GM13976 (cell line): Measurements from ENCODE around the gene ZNF620.

Experiments used
- DNase-seq: peaks from one replicate; pipeline ENCODE4 v3.0.0; 2012; ENCODE audit warnings: low spot score
- in situ Hi-C: fragments of 300-500 bp; cut with MboI; formaldehyde crosslinking; loops from one replicate; pipeline ENCODE4 v1.12.0; 2022; ENCODE audit warnings: low sequenced_read_pairs, mixed read lengths, inconsistent platforms; ENCODE audit not compliant: unreplicated experiment
- TF ChIP-seq, protein P1 (sequence below): IDR thresholded peaks from 2 replicates; pipeline ENCODE4 v1.5.1; 2012; ENCODE audit warnings: borderline replicate concordance, mild to moderate bottlenecking; ENCODE audit not compliant: insufficient read depth; ENCODE audit errors: extremely low read depth, missing control alignments, control extremely low read depth

ZNF620 gene

GRCh38 chr3:40523781-40524180 lies 17.9 kb downstream of the ZNF620 start:
- TF ChIP-seq, protein P1, sequence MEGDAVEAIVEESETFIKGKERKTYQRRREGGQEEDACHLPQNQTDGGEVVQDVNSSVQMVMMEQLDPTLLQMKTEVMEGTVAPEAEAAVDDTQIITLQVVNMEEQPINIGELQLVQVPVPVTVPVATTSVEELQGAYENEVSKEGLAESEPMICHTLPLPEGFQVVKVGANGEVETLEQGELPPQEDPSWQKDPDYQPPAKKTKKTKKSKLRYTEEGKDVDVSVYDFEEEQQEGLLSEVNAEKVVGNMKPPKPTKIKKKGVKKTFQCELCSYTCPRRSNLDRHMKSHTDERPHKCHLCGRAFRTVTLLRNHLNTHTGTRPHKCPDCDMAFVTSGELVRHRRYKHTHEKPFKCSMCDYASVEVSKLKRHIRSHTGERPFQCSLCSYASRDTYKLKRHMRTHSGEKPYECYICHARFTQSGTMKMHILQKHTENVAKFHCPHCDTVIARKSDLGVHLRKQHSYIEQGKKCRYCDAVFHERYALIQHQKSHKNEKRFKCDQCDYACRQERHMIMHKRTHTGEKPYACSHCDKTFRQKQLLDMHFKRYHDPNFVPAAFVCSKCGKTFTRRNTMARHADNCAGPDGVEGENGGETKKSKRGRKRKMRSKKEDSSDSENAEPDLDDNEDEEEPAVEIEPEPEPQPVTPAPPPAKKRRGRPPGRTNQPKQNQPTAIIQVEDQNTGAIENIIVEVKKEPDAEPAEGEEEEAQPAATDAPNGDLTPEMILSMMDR, result no peak
- no peak for DNase-seq
- in situ Hi-C loops, result no loop called here

DNA sequence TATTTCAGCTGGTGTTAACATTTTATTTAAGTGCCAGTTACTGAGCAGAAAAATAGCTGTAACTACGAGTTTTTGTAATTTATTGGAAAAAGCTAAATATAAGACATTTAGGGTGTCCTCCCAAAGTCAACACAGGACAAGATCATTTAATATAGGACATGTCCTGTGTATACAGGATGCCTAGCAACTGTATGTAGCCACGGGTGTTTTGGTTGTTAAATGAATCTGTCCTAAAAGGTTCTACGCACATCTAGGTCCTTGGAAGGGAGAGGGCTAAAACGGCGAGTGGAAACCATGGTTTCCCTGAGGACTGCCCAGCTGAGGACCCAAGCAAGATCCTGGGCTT lies 18.4 kb downstream of the ZNF620 start:
- TF ChIP-seq, protein P1, result no peak
- in situ Hi-C loops, result no loop called here
- DNase-seq, result no peak

DNA sequence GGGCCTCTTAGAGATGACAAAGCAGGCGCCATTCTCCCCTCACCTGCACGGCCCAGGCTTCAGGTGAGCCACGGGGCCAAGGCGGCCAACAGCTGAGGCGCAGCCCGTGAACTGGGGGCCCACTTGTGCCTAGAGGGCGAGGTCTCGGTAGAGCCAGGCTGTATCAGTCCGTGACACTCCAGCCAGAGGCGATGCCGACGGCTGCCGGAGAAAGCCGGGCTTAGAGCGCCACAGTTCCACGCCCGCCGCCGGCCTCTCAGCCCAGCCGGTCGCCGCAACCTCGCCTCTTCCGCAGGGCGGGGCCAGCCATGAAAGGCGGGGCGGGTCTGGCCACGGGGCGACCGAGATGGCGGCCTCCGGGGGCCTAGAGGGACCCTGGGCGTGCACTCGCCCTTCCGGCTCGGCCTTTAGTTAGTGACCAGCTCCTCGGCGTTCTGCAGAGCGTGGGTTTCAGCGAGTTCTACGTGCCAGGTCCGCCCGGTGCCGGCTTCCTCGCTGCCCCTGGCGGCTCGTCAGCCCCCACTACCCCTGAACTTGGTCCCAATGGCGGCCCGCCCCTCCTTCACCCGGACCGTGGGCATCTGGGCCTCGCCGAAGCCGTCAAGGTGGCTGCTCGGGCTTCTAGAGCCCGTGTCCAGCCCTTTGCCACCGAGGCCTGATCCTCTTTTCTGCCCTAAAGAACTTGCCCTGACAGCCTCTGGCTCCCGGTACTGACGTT lies 18.9 kb downstream of the ZNF620 start, which contains the start of gene ZNF621:
Gene ZNF621, plus strand, starts transcription at position 393 of the 718 bp plus-strand sequence. CDS start 881 bp downstream, outside the sequence.
- TF ChIP-seq, protein P1, result no peak
- peak; percentile 96 for DNase-seq
- in situ Hi-C loops, result no loop called here

- TF ChIP-seq, protein P1, result no peak
- in situ Hi-C loops, result no loop called here
- DNase-seq, result no peak
These were observed 22.6 kb downstream of the ZNF620 start for GRCh38 chr3:40528426-40528825.

DNA sequence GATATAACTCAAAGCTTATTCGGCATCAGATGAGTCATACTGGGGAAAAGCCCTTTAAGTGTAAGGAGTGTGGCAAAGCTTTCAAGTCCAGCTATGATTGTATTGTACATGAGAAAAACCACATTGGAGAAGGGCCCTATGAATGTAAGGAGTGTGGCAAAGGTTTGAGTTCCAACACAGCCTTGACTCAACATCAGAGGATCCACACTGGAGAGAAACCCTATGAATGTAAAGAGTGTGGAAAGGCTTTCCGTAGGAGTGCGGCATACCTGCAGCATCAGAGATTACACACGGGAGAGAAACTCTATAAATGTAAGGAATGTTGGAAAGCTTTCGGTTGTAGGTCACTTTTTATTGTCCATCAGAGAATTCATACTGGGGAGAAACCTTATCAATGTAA lies 26.4 kb downstream of the ZNF620 start:
- DNase-seq, result no peak
- TF ChIP-seq, protein P1, result no peak
- in situ Hi-C loops, result no loop called here

DNA sequence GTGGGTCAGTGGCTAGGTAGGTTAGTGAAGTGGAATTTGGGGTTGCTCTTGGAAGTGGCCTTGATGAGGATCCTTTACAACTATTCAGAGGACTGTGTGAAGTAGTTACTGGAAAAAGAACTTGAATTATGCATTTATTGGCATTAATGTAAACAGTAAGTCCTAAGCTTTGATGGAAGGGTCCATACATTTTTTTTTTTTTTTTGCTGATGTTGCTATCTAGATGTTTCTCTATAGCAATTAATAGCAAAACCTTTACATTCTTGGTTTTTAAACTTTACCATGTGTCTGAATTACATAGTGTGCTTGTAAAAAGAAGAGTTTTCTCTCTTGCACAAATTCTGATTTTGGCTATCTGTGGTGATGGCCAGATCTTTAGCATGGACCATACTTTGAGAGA lies 28.4 kb downstream of the ZNF620 start:
- in situ Hi-C loops, result no loop called here
- DNase-seq, result no peak
- TF ChIP-seq, protein P1, result no peak

DNA sequence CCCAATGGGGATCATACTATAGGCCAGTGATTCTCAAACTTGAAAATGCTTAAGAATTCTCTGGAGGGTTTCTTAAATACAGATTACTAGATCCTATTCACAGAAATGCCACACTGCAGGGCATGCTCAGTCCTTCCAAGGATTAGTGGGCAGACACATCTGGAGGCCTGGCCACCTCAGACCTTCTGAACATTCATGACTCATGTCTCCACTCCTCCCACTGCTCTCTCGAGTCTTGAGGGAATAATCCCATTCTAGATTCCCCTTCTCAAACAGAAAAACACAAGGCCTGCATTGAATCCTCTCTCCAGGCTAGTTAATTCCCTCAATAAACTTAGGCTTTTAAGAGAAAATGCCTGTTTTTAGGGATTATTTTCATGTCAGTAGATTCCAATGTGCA lies 41.0 kb downstream of the ZNF620 start:
- DNase-seq, result no peak
- in situ Hi-C loops, result no loop called here
- TF ChIP-seq, protein P1, result no peak
